Measurements from ENCODE around the gene STX16. TPM values are rescaled to one million over a fixed set of nuclear protein-coding genes. Genes with fewer than 3 reads are reported as not detected.

Gene STX16
- total and polyA plus RNA-seq, 9 of the 15 experiments (the other 6 are each of a cell fraction or from before 2014, with no cell fraction given), result 4.4 to 43.5 (median 14.7) TPM

- TF ChIP-seq, protein P1, sequence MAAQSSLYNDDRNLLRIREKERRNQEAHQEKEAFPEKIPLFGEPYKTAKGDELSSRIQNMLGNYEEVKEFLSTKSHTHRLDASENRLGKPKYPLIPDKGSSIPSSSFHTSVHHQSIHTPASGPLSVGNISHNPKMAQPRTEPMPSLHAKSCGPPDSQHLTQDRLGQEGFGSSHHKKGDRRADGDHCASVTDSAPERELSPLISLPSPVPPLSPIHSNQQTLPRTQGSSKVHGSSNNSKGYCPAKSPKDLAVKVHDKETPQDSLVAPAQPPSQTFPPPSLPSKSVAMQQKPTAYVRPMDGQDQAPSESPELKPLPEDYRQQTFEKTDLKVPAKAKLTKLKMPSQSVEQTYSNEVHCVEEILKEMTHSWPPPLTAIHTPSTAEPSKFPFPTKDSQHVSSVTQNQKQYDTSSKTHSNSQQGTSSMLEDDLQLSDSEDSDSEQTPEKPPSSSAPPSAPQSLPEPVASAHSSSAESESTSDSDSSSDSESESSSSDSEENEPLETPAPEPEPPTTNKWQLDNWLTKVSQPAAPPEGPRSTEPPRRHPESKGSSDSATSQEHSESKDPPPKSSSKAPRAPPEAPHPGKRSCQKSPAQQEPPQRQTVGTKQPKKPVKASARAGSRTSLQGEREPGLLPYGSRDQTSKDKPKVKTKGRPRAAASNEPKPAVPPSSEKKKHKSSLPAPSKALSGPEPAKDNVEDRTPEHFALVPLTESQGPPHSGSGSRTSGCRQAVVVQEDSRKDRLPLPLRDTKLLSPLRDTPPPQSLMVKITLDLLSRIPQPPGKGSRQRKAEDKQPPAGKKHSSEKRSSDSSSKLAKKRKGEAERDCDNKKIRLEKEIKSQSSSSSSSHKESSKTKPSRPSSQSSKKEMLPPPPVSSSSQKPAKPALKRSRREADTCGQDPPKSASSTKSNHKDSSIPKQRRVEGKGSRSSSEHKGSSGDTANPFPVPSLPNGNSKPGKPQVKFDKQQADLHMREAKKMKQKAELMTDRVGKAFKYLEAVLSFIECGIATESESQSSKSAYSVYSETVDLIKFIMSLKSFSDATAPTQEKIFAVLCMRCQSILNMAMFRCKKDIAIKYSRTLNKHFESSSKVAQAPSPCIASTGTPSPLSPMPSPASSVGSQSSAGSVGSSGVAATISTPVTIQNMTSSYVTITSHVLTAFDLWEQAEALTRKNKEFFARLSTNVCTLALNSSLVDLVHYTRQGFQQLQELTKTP (IDR thresholded peaks at IDR 0.05; ENCODE audit: low read depth in 1 of 2, partially characterized antibody in 2 of 2), result no peak
- TF ChIP-seq HLTF (IDR thresholded peaks at IDR 0.05) (no peak), CBX3 (IDR thresholded peaks at IDR 0.05; ENCODE audit: borderline replicate concordance in 1 of 2, low read length in 2 of 2) (no peak), MCM5 (IDR thresholded peaks at IDR 0.05; ENCODE audit: low read depth) (no peak), RFX5 (IDR thresholded peaks at IDR 0.05; ENCODE audit: low read depth, low read length) (no peak), CTCF (IDR thresholded peaks at IDR 0.05 in 2 of 3, conservative IDR thresholded peaks at IDR 0.05 in 1 of 3; ENCODE audit: insufficient read depth in 2 of 3, low read depth in 1 of 3, low read length in 3 of 3) (no peak)
Observed at GRCh38 chr20:58708246-58708931, 57.3 kb downstream of the STX16 start (continued).
